Sigmoid colon (tissue), 7 donors: ENCODE measurements around the gene CCKAR. TPM values are rescaled to one million over a fixed set of nuclear protein-coding genes. Genes with fewer than 3 reads are reported as not detected.

Experiments used
- DNase-seq: peaks from one replicate; pipeline ENCODE4 v3.0.0-alpha.2; 2019
- H3K27ac ChIP-seq, 4 donors: fragments of 200-600 bp; sonication (generic); one replicate each; pipeline ENCODE4 v1.5.1; 2016 to 2019; ENCODE audit warnings: mild to moderate bottlenecking in 1 of 4
- H3K27me3 ChIP-seq, 3 donors: fragments of 200-600 bp; sonication (generic); one replicate each; pipeline ENCODE4 v1.5.1; 2019; ENCODE audit warnings: mild to moderate bottlenecking in 1 of 3
- H3K36me3 ChIP-seq, 4 donors: fragments of 200-600 bp; sonication (generic); one replicate each; pipeline ENCODE4 v1.5.1; 2016 to 2019
- H3K4me1 ChIP-seq, 4 donors: fragments of 200-600 bp; sonication (generic); one replicate each; pipeline ENCODE4 v1.5.1; 2017 to 2019
- H3K4me3 ChIP-seq, 4 donors: fragments of 200-600 bp; sonication (generic); one replicate each; pipeline ENCODE4 v1.5.1; 2017 to 2019; ENCODE audit warnings: mild to moderate bottlenecking in 2 of 4, moderate library complexity in 1 of 4
- H3K9me3 ChIP-seq, 4 donors: fragments of 200-600 bp in 3 of 4; sonication (generic) in 3 of 4; one replicate each; pipeline versions ENCODE4 v1.5.1 to v1.6.1; 2013 to 2019
- CTCF ChIP-seq, 4 experiments: fragments of 450-650 bp in 3 of 4; fragments of 200-600 bp in 1 of 4; IDR thresholded peaks; one replicate each; pipeline ENCODE4 v1.5.1; 2016 to 2019; ENCODE audit warnings: antibody characterized with exemption in 4 of 4, mild to moderate bottlenecking in 3 of 4, moderate library complexity in 2 of 4
- EP300 ChIP-seq, 4 donors: sonication (generic); formaldehyde crosslinking; IDR thresholded peaks; one replicate each; pipeline ENCODE4 v1.6.1; 2017; ENCODE audit warnings: antibody characterized with exemption in 4 of 4
- POLR2A ChIP-seq, 2 donors: fragments of 450-650 bp; IDR thresholded peaks; one replicate each; pipeline ENCODE4 v1.6.1; 2016; ENCODE audit warnings: antibody characterized with exemption in 2 of 2, mild to moderate bottlenecking in 2 of 2, moderate library complexity in 2 of 2
- POLR2AphosphoS5 ChIP-seq, 4 donors: sonication (generic); formaldehyde crosslinking; IDR thresholded peaks; one replicate each; pipeline ENCODE4 v1.6.1; 2017; ENCODE audit warnings: antibody characterized with exemption in 4 of 4
- WGBS, 2 donors: extraction: QIAGEN DNeasy Blood & Tissue Kit; methylation state at CpG; one replicate each; pipeline ENCODE4 v1.1.7; 2013; 5-methylcytosine and 5-hydroxymethylcytosine counted together
- intact Hi-C: fragments of 100-400 bp; cut with DNase I; formaldehyde crosslinking; loops from one replicate; pipeline ENCODE4 v1.15.1; 2023
- polyA plus RNA-seq, 3 donors: library from polyadenylated mRNA; stranded (reverse); fragments of 200-250 nt; gene quantifications; one replicate each; pipeline ENCODE4 v1.2.3, GENCODE V29; 2013
- total RNA-seq, 4 donors: library from RNA; depleted of rRNA; stranded (reverse); fragments of >200 nt; gene quantifications; one replicate each; pipeline ENCODE4 v1.1.0, GENCODE V29; 2016
- donor health status: healthy with polysubstance abuse.
- donor health status: Bipolar disorder and iron deficiency.
- donor health status: healthy.

CCKAR gene
- total and polyA plus RNA-seq, 7 donors, result 0.60 TPM; not detected in 6

- 90 to 91% methylated on average over 13 of the region's 13 CpGs for WGBS, 2 donors
- intact Hi-C loops, result no loop called here
- H3K36me3 ChIP-seq, result no peaks in the 10 kb centered on the region
- H3K9me3 ChIP-seq, result no peaks in the 10 kb centered on the region
- peaks cover 0 to 40% (median 29%) of the 10 kb centered on the region in 4 donors for H3K4me1 ChIP-seq
- DNase-seq, result no peak
- TF ChIP-seq POLR2A (IDR thresholded peaks at IDR 0.05) (no peak), EP300 (IDR thresholded peaks at IDR 0.05) (no peak), CTCF (IDR thresholded peaks at IDR 0.05) (no peak), POLR2AphosphoS5 (IDR thresholded peaks at IDR 0.05) (no peak)
- H3K27me3 ChIP-seq, result no peaks in the 10 kb centered on the region
- no peak overlapping the region for H3K4me3 ChIP-seq
- no peak overlapping the region for H3K27ac ChIP-seq
Measured at GRCh38 chr4:26478330-26478729, 12.0 kb downstream of the CCKAR start.

- no peaks in the 10 kb centered on the region for H3K9me3 ChIP-seq
- no peak overlapping the region for H3K27ac ChIP-seq
- no peaks in the 10 kb centered on the region for H3K36me3 ChIP-seq
- intact Hi-C loops, result no loop called here
- no peak for DNase-seq
- 68 to 78% methylated on average over 5 of the region's 5 CpGs for WGBS, 2 donors
- TF ChIP-seq CTCF (IDR thresholded peaks at IDR 0.05), result no peak
- TF ChIP-seq POLR2A (IDR thresholded peaks at IDR 0.05), result no peak
- no peak for TF ChIP-seq POLR2AphosphoS5 (IDR thresholded peaks at IDR 0.05)
- TF ChIP-seq EP300 (IDR thresholded peaks at IDR 0.05), result no peak
- peaks cover 0 to 23% (median 15%) of the 10 kb centered on the region in 4 donors for H3K4me1 ChIP-seq
- H3K4me3 ChIP-seq, result no peak overlapping the region
- H3K27me3 ChIP-seq, result no peaks in the 10 kb centered on the region
Measured at GRCh38 chr4:26476545-26476944, 13.7 kb downstream of the CCKAR start.

- H3K4me1 ChIP-seq, result peaks cover 0 to 15% (median 11%) of the 10 kb centered on the region in 4 donors
- 93 to 94% methylated on average over 8 of the region's 8 CpGs for WGBS, 2 donors
- H3K36me3 ChIP-seq, result no peaks in the 10 kb centered on the region
- H3K9me3 ChIP-seq, result no peaks in the 10 kb centered on the region
- intact Hi-C loops, result no loop called here
- H3K27me3 ChIP-seq, result no peaks in the 10 kb centered on the region
- H3K4me3 ChIP-seq, result no peak overlapping the region
- H3K27ac ChIP-seq, result no peak overlapping the region
- TF ChIP-seq POLR2AphosphoS5 (IDR thresholded peaks at IDR 0.05) (no peak), CTCF (IDR thresholded peaks at IDR 0.05) (no peak), POLR2A (IDR thresholded peaks at IDR 0.05) (no peak), EP300 (IDR thresholded peaks at IDR 0.05) (no peak)
- no peak for DNase-seq
Measured at GRCh38 chr4:26475716-26476115, 14.6 kb downstream of the CCKAR start.

- Histone ChIP-seq H3K9me3 (no peaks in the 10 kb centered on the region), H3K4me3 (no peak overlapping the region), H3K36me3 (no peaks in the 10 kb centered on the region), H3K27ac (no peak overlapping the region), H3K4me1 (peaks cover 0 to 13% (median 8%) of the 10 kb centered on the region in 4 donors), H3K27me3 (no peaks in the 10 kb centered on the region)
- intact Hi-C loops, result no loop called here
- TF ChIP-seq POLR2A (IDR thresholded peaks at IDR 0.05) (no peak), EP300 (IDR thresholded peaks at IDR 0.05) (no peak), CTCF (IDR thresholded peaks at IDR 0.05) (no peak), POLR2AphosphoS5 (IDR thresholded peaks at IDR 0.05) (no peak)
- WGBS, 2 donors, result 44 to 61% methylated on average over 3 of the region's 3 CpGs
- no peak for DNase-seq
Measured at GRCh38 chr4:26474551-26474950, 15.7 kb downstream of the CCKAR start.

- no peak for DNase-seq
- Histone ChIP-seq H3K4me1 (peaks cover 0 to 7% (median 5%) of the 10 kb centered on the region in 4 donors), H3K27me3 (no peaks in the 10 kb centered on the region), H3K9me3 (no peaks in the 10 kb centered on the region), H3K36me3 (no peaks in the 10 kb centered on the region), H3K27ac (no peak overlapping the region), H3K4me3 (no peak overlapping the region)
- no peak for TF ChIP-seq POLR2AphosphoS5 (IDR thresholded peaks at IDR 0.05)
- TF ChIP-seq POLR2A (IDR thresholded peaks at IDR 0.05), result no peak
- no peak for TF ChIP-seq EP300 (IDR thresholded peaks at IDR 0.05)
- no peak for TF ChIP-seq CTCF (IDR thresholded peaks at IDR 0.05)
- 87 to 94% methylated on average over 8 of the region's 8 CpGs for WGBS, 2 donors
- intact Hi-C loops, result no loop called here
Measured at GRCh38 chr4:26473893-26474292, 16.4 kb downstream of the CCKAR start.
